GM18873 (cell line): Measurements from ENCODE around the gene CEMIP.

Experiments
- ATAC-seq: cut with Tn5 transposase; IDR thresholded peaks from one replicate; pipeline ENCODE4 v1.9.1; 2021; ENCODE audit warnings: mild to moderate bottlenecking, moderate library complexity, moderate number of reproducible peaks; ENCODE audit not compliant: unreplicated experiment, low FRiP score

CEMIP gene

GRCh38 chr15:80783260-80783659 is 4.1 kb downstream of the CEMIP start:
- ATAC-seq, result no peak

DNA sequence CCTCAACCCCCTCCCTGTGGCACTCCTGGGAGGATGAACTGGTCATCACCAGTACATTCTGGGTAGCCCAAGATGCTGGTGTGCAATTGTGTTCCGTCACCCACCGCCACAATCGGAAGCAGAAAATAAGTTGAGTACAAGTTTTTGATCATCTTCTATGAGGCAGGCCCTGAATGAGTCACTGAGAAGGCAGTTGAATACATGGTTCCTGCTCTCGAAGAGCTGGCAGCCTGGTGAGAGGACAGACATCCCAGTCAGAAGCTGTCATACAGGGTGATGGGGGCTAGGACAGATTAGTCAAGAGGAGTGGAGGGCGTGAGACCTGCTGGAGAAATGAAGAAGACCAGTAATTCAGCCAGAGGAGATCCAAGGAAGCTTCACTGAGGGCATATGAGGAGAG is 6.2 kb downstream of the CEMIP start:
- ATAC-seq, result no peak

DNA sequence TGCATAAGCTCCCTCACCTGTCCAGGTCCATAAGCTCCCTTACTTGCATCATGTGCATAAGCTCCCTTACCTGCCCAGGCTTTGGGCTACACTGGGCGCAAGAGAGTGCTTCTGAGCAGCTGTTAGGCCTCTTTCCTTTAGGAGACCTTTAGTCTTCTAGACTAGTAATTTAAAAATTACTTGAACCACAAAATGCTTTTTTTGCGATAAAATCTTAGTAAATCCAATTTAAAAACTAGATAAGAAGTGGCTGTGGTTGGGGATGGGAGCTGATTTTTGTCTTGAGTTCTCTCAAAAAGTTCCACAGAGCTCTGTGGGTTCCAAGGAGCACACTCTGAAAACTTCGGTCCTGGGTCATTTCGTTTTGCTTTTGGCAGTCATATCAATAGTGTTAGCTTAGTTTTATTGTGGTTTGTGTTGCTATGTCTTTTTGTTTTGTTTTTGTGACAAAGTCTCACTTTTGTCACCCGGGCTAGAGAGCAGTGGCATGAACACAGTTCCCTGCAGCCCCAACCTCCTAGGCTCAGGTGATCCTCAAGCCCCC is 6.7 kb downstream of the CEMIP start:
- no peak for ATAC-seq

GRCh38 chr15:80787316-80787715 is 8.1 kb downstream of the CEMIP start:
- no peak for ATAC-seq

GRCh38 chr15:80788536-80788935 is 9.4 kb downstream of the CEMIP start:
- no peak for ATAC-seq

DNA sequence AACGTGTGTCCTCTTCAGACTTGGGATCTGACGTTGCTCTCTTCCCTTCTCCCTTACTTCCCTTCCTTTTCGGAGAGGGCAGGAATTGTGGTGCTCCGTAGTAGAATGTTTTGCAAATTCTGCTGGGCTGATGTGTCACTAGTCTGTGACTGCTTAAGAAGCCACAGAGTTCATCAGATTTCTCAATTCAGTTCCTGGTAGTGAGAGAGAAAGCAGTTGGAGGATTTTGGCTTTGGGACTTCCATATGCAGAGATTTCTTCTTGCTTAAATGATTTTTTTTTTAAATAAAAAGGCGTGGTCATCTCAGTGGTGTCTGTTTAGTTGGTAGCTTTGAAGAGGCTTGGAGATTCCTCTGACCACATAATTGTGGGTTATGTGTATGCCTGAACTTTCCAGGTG is 10.1 kb downstream of the CEMIP start:
- ATAC-seq, result no peak

DNA sequence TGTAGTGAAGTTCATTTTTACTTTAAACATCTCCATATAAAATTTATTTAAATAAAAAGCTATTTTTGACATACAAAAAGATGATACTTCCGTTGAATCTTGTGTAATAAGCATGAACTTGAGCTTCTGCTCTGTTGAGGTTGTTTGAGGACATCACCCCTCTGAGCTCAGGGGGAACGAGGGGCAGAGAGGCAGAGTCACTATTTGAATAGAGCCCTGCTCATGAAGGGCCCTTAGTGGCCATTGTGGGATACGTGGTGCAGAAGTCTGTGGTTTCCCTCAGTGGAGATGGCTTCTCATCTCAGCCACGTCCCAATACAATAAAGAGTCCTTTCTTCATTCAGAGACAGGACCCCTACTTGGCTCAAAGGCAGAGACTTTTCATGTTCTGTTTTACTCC is 10.6 kb downstream of the CEMIP start:
- ATAC-seq, result no peak

DNA sequence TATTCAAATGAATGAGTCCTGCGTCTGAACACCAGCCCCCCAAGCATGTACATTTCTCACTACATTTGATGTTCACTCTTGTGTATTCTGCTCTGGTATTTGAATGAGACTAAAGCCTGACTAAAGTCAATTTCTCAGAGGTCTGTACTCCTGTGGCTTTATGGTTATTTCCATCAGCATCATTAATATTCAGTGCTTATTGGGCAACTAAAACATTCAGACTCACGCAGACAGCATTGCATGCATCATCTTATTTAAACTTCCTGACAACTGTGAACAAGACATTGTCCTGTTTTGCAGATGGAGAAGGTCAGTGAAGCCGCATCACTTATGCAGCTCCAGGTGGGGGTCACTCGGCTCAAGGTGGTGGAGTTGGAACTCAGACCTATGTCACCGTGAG is 11.1 kb downstream of the CEMIP start:
- no peak for ATAC-seq

DNA sequence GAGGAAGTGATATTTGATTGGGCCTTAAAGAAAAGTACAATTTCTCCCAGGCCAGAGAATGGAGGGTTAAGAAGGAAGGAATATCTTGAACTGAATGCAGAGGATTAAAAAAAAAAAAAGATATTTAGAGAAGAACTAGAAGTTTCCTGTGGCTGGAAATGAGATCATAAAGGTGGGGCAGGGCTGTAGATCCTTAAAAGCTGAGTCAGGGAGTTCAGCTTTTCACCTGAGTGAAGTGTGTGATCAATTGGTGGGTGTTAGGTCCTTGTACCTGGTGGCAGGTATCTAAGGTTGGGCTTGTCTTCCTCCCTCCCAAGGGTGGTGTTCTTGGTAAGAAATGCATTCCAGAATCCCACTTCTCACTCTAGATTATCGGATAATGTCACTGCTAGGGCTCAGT is 11.8 kb downstream of the CEMIP start:
- ATAC-seq, result no peak

GRCh38 chr15:80796407-80796806 is 17.2 kb downstream of the CEMIP start:
- no peak for ATAC-seq

GRCh38 chr15:80798911-80799310 is 19.7 kb downstream of the CEMIP start:
- ATAC-seq, result no peak

DNA sequence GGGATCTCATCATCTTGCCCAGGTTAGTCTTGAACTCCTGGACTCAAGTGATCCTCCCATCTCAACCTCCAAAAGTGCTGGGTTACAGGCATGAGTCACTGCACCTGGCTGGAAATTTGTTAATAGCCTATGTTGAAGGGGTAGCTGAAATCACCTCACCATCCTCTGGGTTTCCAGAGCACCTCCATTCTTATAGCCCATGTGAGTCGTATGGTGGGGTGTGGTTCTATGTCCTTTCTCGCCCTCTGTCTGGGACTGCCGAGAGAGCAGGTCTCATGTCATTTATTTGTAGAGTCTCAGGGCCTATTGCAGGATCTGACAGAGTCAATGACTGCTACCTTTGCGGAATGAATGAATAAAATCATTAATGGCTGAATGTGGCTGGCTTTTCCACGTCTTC is 20.9 kb downstream of the CEMIP start:
- no peak for ATAC-seq

- no peak for ATAC-seq
Measured at GRCh38 chr15:80801891-80802680, 22.9 kb downstream of the CEMIP start.

GRCh38 chr15:80803580-80804525 is 24.7 kb downstream of the CEMIP start:
- no peak for ATAC-seq

DNA sequence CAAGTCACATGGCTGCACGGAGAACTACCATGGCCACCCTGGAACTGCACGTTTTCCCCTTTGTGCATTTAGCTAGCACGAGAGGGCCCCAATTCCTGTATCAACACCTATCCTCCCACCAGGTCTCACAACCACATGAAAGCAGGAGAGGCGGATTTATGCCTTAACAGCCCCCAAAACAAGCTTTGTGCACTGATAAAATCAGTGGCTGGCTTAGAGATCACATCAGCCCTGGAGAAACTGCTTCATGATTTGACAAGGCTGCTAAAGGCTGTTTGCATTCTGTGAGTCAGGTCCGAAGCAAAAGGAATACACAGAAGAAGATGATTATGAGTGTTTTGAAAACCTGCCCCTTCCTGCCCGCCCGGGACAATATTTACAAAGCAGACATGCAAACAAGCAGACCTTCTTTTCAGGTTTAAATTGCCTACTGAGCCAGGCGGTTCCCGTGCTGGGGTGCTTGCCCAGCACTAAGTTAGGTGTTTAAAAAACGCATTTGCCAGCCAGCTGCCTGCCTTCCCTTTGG is 25.9 kb downstream of the CEMIP start:
- no peak for ATAC-seq

- ATAC-seq, result no peak
Measured at GRCh38 chr15:80811781-80812315, 32.7 kb downstream of the CEMIP start.

DNA sequence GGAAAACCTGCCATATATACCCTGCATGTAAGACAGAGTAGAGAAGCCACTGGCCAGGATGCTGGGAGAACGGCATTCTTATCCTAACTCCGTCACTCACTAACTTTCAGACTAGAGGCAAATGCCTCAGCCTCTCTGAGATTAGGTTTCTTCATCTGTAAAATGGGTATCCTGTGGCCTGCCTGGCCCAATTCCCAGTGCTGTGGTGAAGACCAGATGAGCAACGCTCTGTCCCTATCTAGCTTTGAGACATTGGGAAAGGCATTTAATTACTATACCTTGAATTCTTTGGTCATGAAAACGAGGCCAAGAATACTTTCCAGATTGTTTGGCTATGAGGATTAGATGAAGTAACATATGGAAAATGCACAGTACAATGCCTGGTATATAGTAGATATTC is 35.9 kb downstream of the CEMIP start:
- ATAC-seq, result no peak

GRCh38 chr15:80816049-80816653 is 37.0 kb downstream of the CEMIP start:
- ATAC-seq, result no peak

DNA sequence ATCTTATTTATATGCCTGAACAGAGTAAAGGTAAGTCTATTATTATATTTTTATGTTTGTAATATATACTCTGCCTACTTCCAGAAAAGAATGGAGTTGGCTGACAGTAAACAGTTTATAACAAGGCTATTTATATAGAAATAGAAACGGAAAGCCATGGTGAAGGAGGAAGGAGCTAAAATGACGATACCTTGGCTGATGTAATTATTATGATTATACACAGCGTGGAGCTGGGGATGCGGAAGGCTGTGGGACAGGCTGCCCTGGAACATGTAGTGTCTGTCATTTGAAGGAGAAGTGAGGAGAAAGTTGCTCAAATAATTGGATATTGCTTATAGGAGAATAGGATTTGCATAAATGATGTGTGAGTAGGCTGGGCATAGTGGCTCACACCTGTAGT is 37.8 kb downstream of the CEMIP start:
- no peak for ATAC-seq

DNA sequence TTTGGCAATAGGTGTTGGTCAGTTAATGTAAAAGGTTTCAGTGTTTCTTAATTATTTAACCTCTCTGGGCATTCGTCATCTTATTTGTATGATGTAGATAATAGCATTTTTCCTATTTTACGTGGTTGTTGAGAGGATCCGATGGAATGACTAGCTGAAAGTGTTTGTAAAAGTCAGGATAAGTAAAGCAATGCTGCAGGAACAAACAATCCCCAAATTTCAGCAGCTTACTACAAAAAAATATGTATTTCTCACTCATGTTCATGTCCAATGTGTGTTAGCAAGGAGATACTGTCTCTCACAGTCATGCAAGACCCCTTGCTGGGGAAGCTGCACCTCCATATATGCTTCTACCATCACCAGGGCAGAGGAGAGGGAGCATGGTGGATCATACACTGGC is 38.7 kb downstream of the CEMIP start:
- ATAC-seq, result no peak
